Choroid plexus epithelial cell (primary cell): Measurements from ENCODE around the gene DDX25.
A peak's percentile ranks its signal among the peaks of the same experiment; 100 is the strongest.

ENCODE experiments used
- DNase-seq: peaks from one replicate; pipeline ENCODE4 v3.0.0-alpha.2; 2010; ENCODE audit warnings: low read depth
- H3K4me3 ChIP-seq: 2 replicates; pipeline ENCODE4 v1.5.1; 2011; ENCODE audit warnings: low read depth, mild to moderate bottlenecking, control low read depth, low read length, moderate library complexity
- TF ChIP-seq, protein P1 (sequence below): conservative IDR thresholded peaks from 2 replicates; pipeline ENCODE4 v1.5.1; 2011; ENCODE audit warnings: low read depth, mild to moderate bottlenecking, control low read depth, inconsistent platforms, low read length, moderate library complexity

Gene DDX25

GRCh38 chr11:125892071-125892470 is 12.2 kb upstream of the DDX25 start:
- no peak overlapping the region for H3K4me3 ChIP-seq
- TF ChIP-seq, protein P1, sequence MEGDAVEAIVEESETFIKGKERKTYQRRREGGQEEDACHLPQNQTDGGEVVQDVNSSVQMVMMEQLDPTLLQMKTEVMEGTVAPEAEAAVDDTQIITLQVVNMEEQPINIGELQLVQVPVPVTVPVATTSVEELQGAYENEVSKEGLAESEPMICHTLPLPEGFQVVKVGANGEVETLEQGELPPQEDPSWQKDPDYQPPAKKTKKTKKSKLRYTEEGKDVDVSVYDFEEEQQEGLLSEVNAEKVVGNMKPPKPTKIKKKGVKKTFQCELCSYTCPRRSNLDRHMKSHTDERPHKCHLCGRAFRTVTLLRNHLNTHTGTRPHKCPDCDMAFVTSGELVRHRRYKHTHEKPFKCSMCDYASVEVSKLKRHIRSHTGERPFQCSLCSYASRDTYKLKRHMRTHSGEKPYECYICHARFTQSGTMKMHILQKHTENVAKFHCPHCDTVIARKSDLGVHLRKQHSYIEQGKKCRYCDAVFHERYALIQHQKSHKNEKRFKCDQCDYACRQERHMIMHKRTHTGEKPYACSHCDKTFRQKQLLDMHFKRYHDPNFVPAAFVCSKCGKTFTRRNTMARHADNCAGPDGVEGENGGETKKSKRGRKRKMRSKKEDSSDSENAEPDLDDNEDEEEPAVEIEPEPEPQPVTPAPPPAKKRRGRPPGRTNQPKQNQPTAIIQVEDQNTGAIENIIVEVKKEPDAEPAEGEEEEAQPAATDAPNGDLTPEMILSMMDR: no peak
- DNase-seq: no peak

DNA sequence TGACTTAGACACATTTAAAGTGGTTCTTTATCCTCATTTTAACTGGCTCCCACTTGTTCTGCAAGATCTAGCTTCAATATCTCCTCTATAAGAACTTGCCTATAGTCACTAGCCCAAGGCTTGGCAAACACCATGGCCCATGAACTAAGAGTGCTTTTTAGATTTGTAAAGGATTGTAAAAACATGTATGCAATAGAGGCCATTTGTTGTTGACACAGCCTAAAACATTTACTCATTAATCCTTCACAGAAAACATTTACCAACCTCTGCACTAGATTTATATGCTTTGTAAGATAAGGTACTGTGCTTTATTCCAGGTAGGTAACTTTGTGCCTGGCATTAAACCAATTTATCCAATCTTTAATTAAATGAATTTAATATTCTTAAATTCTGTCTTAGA is 11.3 kb upstream of the DDX25 start:
- no peak for DNase-seq
- H3K4me3 ChIP-seq: no peak overlapping the region
- TF ChIP-seq, protein P1: no peak

DNA sequence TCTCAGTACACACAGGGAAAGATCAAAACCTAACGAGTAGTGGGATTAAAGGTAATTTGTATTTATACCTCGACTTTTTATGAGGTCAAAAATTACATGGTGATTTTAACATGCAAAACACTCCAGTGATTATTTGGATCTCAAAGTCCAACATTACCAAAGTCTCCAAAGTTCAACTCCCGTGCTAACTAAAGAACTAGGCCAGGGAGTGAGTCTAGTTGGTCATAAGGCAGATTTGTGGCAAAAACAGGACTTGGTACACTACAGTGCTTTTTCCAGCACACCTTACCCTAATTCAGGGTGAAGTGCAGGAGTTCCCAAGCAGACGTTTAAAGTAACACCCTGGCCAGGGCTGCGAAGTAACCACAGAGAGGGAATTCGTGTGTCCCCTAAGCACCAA is 2.4 kb upstream of the DDX25 start:
- no peak for DNase-seq
- H3K4me3 ChIP-seq: no peak overlapping the region
- TF ChIP-seq, protein P1: no peak

DNA sequence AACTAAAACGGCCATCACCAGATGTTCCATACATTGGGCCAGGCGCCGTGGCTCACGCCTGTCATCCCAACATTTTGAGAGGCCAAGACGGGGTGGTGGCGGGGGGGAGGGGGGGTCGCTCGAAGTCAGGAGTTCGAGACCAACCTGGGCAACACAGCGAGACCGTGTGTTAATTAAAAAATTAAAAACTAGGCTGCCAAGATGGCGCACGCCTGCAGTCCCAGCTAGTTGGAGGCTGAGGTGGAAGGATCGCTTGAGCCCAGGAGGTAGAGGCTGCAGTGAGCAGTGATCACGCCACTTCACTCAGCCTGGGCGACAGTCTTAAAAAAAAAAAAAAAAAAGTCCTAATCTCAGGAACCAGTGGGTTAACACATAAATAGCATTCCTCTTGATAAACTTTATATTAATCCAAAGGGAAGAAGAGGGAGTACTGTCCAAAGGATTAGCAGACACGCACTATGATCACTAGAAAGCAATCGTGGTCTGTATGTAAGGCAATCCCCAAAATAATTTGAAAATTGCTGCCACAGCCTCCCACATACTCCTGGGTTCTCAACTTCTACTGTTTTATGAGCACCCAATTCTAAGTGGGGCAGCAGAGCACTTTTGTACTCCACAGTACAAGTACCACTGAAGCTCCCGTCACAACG is 1.9 kb upstream of the DDX25 start:
- peak overlapping the region; percentile 76 for H3K4me3 ChIP-seq
- TF ChIP-seq, protein P1: no peak
- DNase-seq: no peak

DNA sequence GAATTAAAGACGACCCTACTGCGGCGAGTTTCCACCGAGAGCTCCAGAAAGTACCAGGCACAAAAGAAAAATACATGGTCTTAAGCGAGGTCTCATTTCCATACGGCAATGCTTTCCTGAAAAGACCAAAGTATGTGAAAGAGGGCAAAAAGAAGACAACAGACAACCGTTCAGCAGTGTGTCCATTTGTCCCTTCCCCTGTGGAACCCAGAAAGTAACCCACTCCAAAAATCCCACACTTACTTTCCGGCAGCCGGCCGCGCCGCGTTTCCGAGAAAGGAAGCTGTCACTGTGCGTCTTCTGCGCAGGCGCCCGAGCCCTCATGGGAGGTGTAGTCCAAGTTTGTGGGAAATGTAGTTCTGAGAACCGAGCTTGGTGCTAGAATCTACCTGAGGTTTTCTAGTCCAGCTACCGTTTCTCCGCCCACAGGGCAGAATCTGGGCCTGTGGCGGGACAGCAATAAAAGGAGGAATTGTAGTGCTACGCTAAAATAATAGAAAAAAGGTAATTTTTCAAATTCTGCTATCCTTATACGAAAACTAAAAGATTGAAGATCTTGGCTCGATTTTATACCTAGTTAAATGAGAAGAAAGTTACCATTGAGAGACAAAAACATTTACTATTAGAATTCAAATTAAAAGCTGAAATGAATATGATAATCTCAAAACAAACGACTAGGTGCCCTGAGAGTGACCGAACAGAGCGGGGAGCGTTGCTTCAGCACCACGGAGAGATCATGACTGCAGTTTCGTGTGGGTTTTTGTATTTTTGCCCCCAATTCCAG is 1.2 kb upstream of the DDX25 start, which contains the start of gene PUS3:
PUS3 (minus strand) TSS at position 280 of the 784 bp plus-strand sequence. CDS start 6,922 bp downstream, outside the sequence.
- peak; percentile 87 for DNase-seq
- TF ChIP-seq, protein P1: no peak
- H3K4me3 ChIP-seq: peak within 1 kb of the TSS; percentile 76

DNA sequence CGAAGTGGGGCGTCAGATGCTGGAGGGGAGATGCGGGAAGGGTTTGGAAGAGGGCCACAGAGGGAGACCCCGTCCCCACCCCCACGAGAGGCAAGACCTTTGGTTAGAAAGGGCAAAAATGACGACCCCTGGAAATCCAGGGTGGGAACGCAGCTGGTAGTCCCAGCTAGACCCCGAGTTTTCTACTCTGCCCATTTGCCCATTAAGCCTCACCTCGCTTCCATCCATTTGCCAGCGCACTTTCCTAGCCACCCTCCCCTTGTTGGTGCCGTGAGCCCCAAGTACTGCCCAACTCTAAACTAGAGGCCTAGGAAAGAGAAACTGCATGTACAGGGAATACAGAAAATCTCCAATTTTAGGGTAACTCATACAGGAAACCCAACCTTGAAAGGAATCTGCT is 370 bp downstream of the DDX25 start:
- TF ChIP-seq, protein P1: no peak
- DNase-seq: no peak
- no peak overlapping the region for H3K4me3 ChIP-seq
